Glomerular visceral epithelial cell (primary cell): Measurements from ENCODE around the gene TMA7.
"Not testable (repeated sequence)": the region's sequence is repeated elsewhere in the genome, so short reads cannot be mapped to it uniquely, and the experiment has no call there.

Experiments
- DNase-seq: peaks from one replicate; pipeline ENCODE4 v3.0.0-alpha.2; 2016; ENCODE audit errors: extremely low spot score

Gene TMA7

DNA sequence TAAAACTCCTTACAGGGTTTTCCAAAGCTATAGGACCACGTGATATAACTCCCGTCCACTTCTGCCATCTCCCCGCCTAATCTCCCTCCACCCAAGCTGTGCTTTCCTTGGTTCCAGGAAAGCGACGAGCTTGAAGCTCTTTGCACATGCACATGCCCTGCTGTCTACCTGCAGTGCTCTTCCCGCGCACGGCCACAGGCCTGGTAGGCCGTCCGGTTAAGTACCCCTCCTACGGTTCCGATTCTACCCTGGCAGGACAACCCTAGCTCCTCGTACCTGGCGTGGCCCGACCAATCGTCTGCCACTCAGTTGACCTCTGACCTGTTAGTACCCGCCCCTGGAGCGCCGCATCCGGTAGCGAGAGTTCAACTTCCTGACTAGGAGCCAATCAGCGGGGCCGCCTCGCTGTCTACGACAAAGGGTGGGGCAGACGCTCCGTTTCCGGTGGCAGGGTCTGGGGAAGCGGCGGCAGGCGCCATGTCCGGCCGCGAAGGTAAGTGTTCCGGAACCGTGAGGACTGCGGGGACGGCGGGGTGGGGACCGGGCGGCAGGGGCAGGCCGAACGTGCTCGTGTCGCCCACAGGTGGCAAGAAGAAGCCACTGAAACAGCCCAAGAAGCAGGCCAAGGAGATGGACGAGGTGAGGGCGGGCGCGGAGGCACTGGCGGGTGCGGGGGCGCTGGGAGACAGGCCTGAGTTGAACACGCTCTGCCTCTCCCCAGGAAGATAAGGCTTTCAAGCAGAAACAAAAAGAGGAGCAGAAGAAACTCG, at the start of gene TMA7, which contains the start of gene CCDC51:
Gene TMA7 (plus strand): TSS at position 438 of the 770 bp plus-strand sequence. CDS start 40 bp downstream, at position 478.
Gene CCDC51 (minus strand): TSS at position 300 of the 770 bp plus-strand sequence. CDS start 4,991 bp downstream, outside the sequence.
- DNase-seq: peak; percentile 96

GRCh38 chr3:48394391-48394790, 45.7 kb upstream of the TMA7 start:
- no peak for DNase-seq

- no peak for DNase-seq
Measured at GRCh38 chr3:48395714-48396113, 44.3 kb upstream of the TMA7 start.

DNA sequence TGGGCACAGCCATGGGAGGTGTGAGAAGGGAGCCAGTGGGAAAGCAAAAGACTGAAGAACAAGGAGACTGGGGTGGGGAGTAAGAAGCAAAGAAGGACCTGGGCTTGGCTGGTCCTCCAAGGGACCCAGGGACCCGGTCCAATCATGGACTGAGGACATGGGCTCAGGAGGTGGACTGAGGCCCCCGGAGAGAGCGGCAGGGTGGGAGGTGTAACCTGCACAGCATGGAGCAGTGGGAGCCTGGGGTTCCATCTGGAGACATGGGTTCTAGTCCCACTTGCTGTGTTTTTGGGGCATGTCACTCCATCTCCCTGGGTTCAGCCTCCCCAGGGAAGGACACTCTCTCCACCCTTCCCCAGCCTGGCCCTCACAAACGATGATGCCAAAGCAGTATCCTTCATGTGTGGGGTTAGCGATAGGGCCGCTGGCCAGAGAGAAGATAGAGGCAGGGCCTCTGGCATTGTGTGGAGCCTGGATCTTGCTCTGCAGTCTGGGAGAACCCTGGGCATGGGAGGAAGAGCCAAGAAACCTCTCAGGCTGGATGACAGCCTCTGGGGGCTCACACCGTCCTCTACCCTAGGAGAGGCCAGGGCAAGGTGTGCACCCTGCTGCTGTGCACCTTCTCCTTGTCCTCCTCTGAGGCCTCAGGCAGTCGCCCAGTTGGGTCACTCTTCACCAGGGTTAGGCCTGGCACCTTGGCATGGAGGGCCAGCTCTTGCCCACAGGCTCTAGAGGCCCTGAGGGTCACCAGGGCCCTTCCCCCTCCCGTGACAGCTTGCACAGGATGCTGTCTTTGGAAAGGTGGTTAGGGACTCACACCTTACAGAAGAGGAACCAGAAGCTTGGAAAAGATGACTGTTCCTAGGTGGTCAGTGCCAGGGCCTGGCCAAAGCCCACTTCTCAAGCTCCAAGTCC, 42.0 kb upstream of the TMA7 start:
- DNase-seq: no peak

- DNase-seq: no peak
Measured at GRCh38 chr3:48398701-48399386, 41.2 kb upstream of the TMA7 start.

GRCh38 chr3:48399387-48400172, 40.5 kb upstream of the TMA7 start:
- no peak for DNase-seq

GRCh38 chr3:48400824-48401433, 39.1 kb upstream of the TMA7 start:
- DNase-seq: peak; percentile 66

DNA sequence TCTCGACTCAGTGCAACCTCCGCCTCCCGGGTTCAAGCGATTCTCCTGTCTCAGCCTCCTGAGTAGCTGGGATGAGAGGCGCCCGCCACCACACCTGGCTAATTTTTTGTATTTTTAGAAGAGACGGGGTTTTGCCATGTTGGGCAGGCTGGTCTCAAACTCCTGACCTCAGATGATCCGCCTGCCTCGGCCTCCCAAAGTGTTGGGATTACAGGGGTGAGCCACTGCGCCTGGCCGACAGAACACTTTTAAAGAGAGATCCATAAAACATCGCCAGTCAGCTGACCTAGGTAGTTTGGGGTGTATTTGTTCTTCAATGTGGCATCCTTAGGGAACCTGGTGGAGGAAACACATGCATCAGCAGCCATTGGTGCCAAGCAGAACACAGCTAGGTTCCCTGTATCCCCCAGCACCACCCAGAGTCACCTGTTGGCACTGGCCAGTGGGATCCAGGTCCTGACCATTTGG, 38.6 kb upstream of the TMA7 start:
- DNase-seq: not testable (repeated sequence)

DNA sequence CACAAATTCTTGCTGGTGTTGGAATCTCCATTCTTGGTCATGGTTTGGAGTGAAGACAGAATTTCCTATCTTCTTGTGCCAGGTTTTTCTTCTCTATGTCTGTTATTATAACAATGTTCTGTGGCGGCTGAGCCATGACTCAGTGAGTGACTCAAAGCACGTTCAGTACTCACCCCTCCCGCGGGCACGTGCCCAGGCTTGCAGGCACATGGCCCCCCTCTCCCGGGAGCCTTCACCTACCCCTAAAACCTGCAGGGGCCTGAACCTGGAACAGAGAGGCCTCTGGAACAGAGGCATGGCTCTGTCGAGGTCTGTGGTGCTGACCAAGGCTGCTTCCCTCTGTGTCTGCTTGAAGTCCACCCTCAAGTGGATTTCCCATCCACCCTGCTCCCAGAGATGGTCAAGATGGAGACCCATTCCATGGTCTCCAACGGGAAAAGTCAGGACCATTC, 37.8 kb upstream of the TMA7 start:
- DNase-seq: peak; percentile 75

DNA sequence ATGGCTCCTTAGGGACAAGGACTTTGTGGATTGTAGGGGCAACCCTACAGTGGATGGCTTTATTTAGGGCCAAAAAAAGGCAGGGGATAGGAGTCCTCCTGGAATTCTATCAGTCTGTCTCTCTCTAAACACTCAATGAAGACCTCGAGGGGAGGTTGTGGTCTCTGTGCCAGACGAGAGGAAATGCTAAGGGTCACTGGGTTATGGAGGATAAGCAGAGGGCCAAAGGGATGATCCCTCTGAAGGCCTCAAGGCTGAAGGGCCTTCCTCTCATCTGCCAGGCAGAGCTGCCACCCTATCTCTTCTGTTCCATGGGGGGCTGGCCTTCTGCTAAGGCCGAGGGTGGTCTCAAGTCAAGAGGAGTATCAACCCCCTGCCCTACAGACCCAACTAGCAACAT, 37.1 kb upstream of the TMA7 start:
- no peak for DNase-seq

DNA sequence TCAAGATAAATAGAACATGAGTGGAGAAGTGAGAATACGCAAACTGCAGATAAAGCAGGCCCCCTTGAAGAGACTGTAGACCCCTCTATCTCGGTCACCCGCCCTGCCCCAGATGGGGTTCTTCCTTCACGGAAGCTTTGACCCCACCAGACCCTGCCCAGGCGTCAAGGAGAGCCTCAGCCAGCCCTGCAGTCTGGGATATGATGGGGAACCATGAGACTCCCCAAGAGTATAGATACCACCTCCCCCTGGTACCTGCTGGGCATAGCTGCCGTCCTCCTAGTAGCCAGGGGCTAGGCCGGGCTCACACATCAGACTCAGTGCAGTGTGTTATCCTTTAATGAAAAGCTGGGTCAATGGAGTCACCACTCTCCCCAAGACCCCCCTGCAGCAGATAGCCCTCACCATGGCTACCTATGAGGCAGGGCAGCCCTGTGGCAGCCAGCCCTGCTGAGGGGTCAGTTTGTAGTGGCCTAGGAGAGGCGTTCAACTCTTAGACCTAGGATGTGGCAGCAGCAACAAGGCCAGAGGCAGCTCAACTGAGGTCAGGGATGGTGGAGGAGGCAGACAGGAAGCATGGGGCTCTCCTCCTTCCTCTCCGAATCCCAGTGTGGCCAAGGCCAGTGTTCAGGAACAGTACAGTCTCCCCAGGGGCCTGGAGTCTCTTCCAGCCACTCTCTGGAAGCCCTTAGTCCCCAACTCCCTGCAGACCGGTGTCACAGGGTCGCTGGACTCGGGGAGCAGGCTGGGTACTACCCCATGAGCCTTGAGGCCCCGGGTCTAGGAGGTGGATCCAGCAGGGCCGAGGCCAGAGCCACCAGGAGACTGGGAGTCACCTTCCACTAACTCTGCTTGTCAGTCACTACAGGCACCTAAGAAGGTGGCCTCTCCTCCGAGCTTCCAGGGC, 36.3 kb upstream of the TMA7 start:
- DNase-seq: no peak

GRCh38 chr3:48404440-48405342, 35.4 kb upstream of the TMA7 start:
- DNase-seq: no peak

- DNase-seq: no peak
Measured at GRCh38 chr3:48405343-48405881, 34.6 kb upstream of the TMA7 start.

DNA sequence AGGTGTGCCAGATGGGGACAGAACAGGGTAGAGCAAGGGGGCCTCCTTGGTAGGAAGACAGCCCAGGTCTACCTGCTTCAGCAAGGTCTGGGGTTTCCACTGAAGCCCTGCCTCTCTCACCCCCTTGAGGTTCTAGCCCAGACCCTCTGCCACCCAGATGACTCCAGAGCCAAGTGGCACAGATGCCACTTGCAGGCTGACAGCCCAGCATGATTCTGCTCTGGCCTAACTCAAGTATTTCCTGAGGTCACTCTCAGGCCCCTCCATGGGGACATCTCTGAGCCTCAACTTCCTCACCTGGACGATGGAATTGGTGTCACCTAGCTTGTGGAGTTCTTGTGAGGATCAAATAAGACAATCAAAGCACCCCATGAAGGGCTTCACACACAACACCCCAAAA, 34.1 kb upstream of the TMA7 start:
- no peak for DNase-seq

DNA sequence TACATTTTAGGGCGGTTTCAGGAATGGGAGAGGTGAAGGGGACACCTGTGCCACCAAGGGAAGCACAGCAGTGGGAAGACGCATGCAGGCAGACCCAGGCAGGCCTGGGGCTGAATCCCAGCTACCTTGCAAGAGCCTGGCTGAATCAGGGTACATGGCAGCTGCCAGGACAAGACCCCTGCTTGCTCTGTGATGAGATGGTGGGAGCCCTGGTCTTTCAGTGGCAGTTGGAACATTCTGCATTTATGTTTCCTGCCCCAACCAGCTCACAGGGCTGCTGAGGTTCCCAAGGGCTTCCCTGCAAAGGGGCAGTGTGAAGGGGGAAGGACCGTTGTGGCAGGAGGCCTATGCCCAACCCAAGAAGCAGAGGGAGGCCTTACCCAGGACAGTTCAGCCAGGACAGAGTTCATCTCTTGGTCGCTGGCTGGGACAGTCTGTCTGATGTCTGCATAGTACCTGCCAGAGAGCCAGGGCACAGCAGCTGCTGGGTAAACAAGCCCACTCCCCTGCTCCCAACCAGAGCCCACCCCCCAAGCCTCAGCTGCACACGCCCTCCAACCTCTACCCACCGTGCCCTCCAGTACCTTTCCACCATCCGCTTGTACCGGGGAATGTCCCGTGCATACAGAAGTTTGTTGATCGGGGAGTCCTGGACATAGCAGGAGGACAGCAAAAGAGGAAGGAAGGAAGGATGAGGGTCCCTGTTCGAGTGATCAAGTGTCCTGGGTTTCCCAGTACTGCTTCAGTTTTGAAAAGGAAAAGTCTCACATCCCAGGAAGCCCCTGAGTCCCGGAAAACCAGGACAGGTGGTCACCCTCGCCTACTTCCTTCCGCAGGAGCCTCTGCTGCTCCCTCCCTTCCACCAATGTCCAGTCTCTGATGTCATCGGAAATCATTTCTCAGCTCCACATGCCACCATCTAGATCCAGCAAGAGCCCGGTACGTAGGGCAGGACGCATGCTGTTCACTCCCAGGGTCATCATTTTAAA, 33.3 kb upstream of the TMA7 start:
- DNase-seq: no peak

GRCh38 chr3:48407542-48408099, 32.4 kb upstream of the TMA7 start:
- DNase-seq: no peak
